Caco-2 (cell line): Measurements from ENCODE around the gene KIF27. TPM values are rescaled to one million over a fixed set of nuclear protein-coding genes. Genes with fewer than 3 reads are reported as not detected.

Source experiments
- BruUV-seq: library from RNA; stranded (reverse); fragments of 400-500 nt; replicated peaks from 2 replicates; lab custom pipeline; 2021; lab: Mats Ljungman, UMichigan
- CTCF ChIA-PET: fragments of 300-600 bp; sonication (Branson Sonifier 250); formaldehyde crosslinking; loops from one replicate; lab custom pipeline; 2022; ENCODE audit warnings: antibody characterized with exemption; lab: Charles Lee
- POLR2A ChIA-PET: fragments of 300-600 bp; sonication (Branson Sonifier 250); formaldehyde crosslinking; loops from one replicate; lab custom pipeline; 2022; ENCODE audit warnings: antibody characterized with exemption; lab: Charles Lee
- DNase-seq, 2 experiments: peaks; one replicate each; pipeline versions ENCODE4 v3.0.0 to v3.0.0-alpha.2; 2020 to 2022
- H3K27me3 ChIP-seq: replicated peaks from 2 replicates; pipeline ENCODE4 v1.6.0; 2011; ENCODE audit warnings: low read length; ENCODE audit not compliant: control insufficient read depth, insufficient read depth
- H3K36me3 ChIP-seq: 2 replicates; pipeline ENCODE4 v1.5.1; 2011; ENCODE audit warnings: low read length; ENCODE audit not compliant: control insufficient read depth, insufficient read depth
- H3K4me1 ChIP-seq: fragments of 250-450 bp; sonication (Bioruptor Pico); 2 replicates; pipeline ENCODE4 v1.5.1; 2020; ENCODE audit warnings: mild to moderate bottlenecking
- H3K4me3 ChIP-seq: 2 replicates; pipeline ENCODE4 v1.5.1; 2011; ENCODE audit warnings: low read depth, mild to moderate bottlenecking, control low read depth, low read length
- H3K9me3 ChIP-seq: fragments of 250-450 bp; sonication (Bioruptor Pico); 2 replicates; pipeline ENCODE4 v1.5.1; 2020; ENCODE audit warnings: mild to moderate bottlenecking, moderate library complexity
- H3K27ac Mint-ChIP-seq: one replicate; pipeline ENCODE4 v1.8.0; 2022; ENCODE audit warnings: mixed read lengths; ENCODE audit not compliant: unreplicated experiment
- H3K27me3 Mint-ChIP-seq: one replicate; pipeline ENCODE4 v1.8.0; 2022; ENCODE audit warnings: mixed read lengths; ENCODE audit not compliant: insufficient read depth, unreplicated experiment
- H3K36me3 Mint-ChIP-seq: one replicate; pipeline ENCODE4 v1.8.0; 2022; ENCODE audit warnings: mild to moderate bottlenecking, mixed read lengths; ENCODE audit not compliant: insufficient read depth, unreplicated experiment
- H3K4me1 Mint-ChIP-seq: one replicate; pipeline ENCODE4 v1.8.0; 2022; ENCODE audit warnings: low read depth, mixed read lengths; ENCODE audit not compliant: unreplicated experiment
- H3K4me3 Mint-ChIP-seq: one replicate; pipeline ENCODE4 v1.8.0; 2022; ENCODE audit warnings: mild to moderate bottlenecking, moderate library complexity, mixed read lengths; ENCODE audit not compliant: unreplicated experiment
- H3K9me3 Mint-ChIP-seq: one replicate; pipeline ENCODE4 v1.8.0; 2022; ENCODE audit warnings: mixed read lengths; ENCODE audit not compliant: unreplicated experiment
- CTCF ChIP-seq, 2 experiments: fragments of 200-600 bp in 1 of 2; IDR thresholded peaks; 1 replicate in 1 of 2; 2 replicates in 1 of 2; pipeline versions ENCODE4 v1.5.1 to v1.8.0; 2011 to 2022; ENCODE audit warnings: antibody characterized with exemption in 1 of 2, control low read depth in 1 of 2, inconsistent platforms in 1 of 2, low read depth in 1 of 2, low read length in 1 of 2, mild to moderate bottlenecking in 1 of 2, moderate library complexity in 1 of 2; ENCODE audit not compliant: insufficient read depth in 1 of 2, severe bottlenecking in 1 of 2, unreplicated experiment in 1 of 2
- intact Hi-C: fragments of 100-400 bp; cut with micrococcal nuclease; formaldehyde crosslinking; loops from one replicate; pipeline ENCODE4 v1.10.0; 2022; ENCODE audit not compliant: unreplicated experiment
- total RNA-seq: library from RNA; stranded (reverse); gene quantifications from 2 replicates; pipeline ENCODE4 v1.2.3, GENCODE V29; 2022

Gene KIF27
- total RNA-seq, 1 experiment from 2014 or later, result 1.8 TPM

GRCh38 chr9:83937861-83938455 is 16.7 kb upstream of the KIF27 start:
- Mint-ChIP-seq H3K4me1 (no peaks in the 10 kb centered on the region), H3K36me3 (peaks cover 22% of the 10 kb centered on the region), H3K4me3 (no peak overlapping the region), H3K27me3 (no peaks in the 10 kb centered on the region), H3K27ac (no peak overlapping the region), H3K9me3 (no peaks in the 10 kb centered on the region)
- ChIA-PET POLR2A (no interaction called here), CTCF (no interaction called here)
- no peaks in the 10 kb centered on the region for H3K4me1 ChIP-seq
- H3K9me3 ChIP-seq, result no peaks in the 10 kb centered on the region
- H3K27me3 ChIP-seq, result no peaks in the 10 kb centered on the region
- no TSS peak for BruUV-seq
- TF ChIP-seq CTCF (IDR thresholded peaks at IDR 0.05; ENCODE audit: insufficient read depth in 1 of 2, low read depth in 1 of 2, low read length in 1 of 2, severe bottlenecking in 1 of 2, unreplicated experiment in 1 of 2), result peak in 1 of 2 experiments; percentile 48
- intact Hi-C loops, result loop anchor here (1.0 kb wide), 3 partner anchors 235 to 377 kb away; no protein-coding TSS in a partner anchor
- DNase-seq, result peak in 1 of 2 experiments; percentile 55
- H3K4me3 ChIP-seq, result no peak overlapping the region
- no peaks in the 10 kb centered on the region for H3K36me3 ChIP-seq

- H3K27me3 ChIP-seq, result no peaks in the 10 kb centered on the region
- Mint-ChIP-seq H3K4me3 (no peak overlapping the region), H3K9me3 (no peaks in the 10 kb centered on the region), H3K4me1 (no peaks in the 10 kb centered on the region), H3K36me3 (peaks cover 9% of the 10 kb centered on the region), H3K27ac (no peak overlapping the region), H3K27me3 (no peaks in the 10 kb centered on the region)
- H3K4me1 ChIP-seq, result no peaks in the 10 kb centered on the region
- POLR2A ChIA-PET, result no interaction called here
- H3K4me3 ChIP-seq, result no peak overlapping the region
- CTCF ChIA-PET, result no interaction called here
- DNase-seq, result no peak
- TF ChIP-seq CTCF (IDR thresholded peaks at IDR 0.05; ENCODE audit: insufficient read depth in 1 of 2, low read depth in 1 of 2, low read length in 1 of 2, severe bottlenecking in 1 of 2, unreplicated experiment in 1 of 2), result no peak
- no TSS peak for BruUV-seq
- H3K9me3 ChIP-seq, result no peaks in the 10 kb centered on the region
- intact Hi-C loops, result no loop called here
- H3K36me3 ChIP-seq, result no peaks in the 10 kb centered on the region
These were observed 15.3 kb upstream of the KIF27 start for GRCh38 chr9:83936523-83936922.

GRCh38 chr9:83935276-83935935 is 14.2 kb upstream of the KIF27 start:
- H3K27ac Mint-ChIP-seq, result no peak overlapping the region
- peaks cover 4% of the 10 kb centered on the region for H3K36me3 Mint-ChIP-seq
- TF ChIP-seq CTCF (IDR thresholded peaks at IDR 0.05; ENCODE audit: insufficient read depth in 1 of 2, low read depth in 1 of 2, low read length in 1 of 2, severe bottlenecking in 1 of 2, unreplicated experiment in 1 of 2), result no peak
- no peaks in the 10 kb centered on the region for H3K9me3 Mint-ChIP-seq
- H3K27me3 ChIP-seq, result no peaks in the 10 kb centered on the region
- POLR2A ChIA-PET, result no interaction called here
- no peaks in the 10 kb centered on the region for H3K4me1 Mint-ChIP-seq
- no peaks in the 10 kb centered on the region for H3K4me1 ChIP-seq
- CTCF ChIA-PET, result no interaction called here
- H3K9me3 ChIP-seq, result no peaks in the 10 kb centered on the region
- H3K4me3 ChIP-seq, result no peak overlapping the region
- H3K27me3 Mint-ChIP-seq, result no peaks in the 10 kb centered on the region
- H3K4me3 Mint-ChIP-seq, result no peak overlapping the region
- no TSS peak for BruUV-seq
- intact Hi-C loops, result no loop called here
- DNase-seq, result no peak
- no peaks in the 10 kb centered on the region for H3K36me3 ChIP-seq
